EH (cell line): ENCODE results near the gene PPP1R16B.
A peak's percentile ranks its signal among the peaks of the same experiment; 100 is the strongest.

Source experiments
- DNase-seq: peaks from one replicate; pipeline ENCODE4 v3.0.0-alpha.2; 2015; ENCODE audit warnings: low read depth

The PPP1R16B gene

DNA sequence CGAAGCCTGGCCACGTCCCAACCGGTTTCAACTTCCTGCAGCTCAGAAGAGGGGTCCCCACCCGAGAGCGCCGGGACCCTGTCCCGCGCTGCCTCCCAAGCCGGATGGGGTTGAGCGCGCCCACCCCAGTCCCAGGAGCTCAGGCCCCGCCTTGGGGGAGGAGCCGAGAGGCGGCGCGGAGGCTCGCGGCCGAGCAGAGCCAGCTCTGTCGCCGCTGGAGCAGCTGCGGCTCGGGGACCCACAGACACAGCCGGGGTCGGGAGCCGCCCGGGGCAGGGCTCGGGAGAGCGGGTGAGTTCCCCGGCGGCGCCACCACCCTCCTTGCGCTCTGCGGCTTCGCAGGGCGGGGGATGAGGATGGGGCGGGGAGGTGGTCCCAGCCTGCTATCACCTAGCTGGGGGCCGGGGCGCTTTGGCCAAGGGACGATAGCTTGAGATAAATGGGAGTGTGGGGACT, at the start of gene PPP1R16B:
PPP1R16B (plus strand) TSS at position 196 of the 456 bp plus-strand sequence. CDS start 30,229 bp downstream, outside the sequence.
- DNase-seq: peak; percentile 15

DNA sequence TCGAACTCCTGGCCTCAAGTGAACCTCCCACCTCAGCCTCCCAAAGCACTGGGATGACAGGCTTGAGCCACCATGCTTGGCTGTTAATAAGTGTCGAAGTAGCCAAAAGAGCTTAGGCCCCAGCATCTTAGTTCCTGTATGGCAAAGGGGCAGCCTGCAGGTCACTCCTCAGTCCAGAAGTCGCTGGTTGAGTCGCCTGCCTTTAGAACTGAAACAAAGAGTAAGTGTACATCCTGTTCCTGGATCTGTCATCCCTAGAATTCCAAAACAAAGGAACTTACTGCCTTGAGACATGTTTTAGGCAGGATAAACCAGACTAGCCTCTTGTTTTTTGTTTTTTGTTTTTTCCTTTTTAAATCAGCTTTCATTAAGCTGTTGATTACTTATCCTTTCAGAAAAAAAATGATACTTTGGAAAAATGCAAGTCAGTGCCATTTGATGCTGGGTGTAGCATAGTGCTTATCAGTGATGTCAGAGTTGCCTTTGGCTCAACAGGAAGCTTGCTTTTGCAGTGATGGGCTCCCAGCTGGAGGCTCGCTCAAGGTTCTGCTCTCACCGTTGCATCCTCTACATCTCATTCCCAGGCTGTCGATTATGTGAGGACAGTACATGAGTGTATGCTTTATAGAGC, 48.2 kb upstream of the PPP1R16B start:
- no peak for DNase-seq

DNA sequence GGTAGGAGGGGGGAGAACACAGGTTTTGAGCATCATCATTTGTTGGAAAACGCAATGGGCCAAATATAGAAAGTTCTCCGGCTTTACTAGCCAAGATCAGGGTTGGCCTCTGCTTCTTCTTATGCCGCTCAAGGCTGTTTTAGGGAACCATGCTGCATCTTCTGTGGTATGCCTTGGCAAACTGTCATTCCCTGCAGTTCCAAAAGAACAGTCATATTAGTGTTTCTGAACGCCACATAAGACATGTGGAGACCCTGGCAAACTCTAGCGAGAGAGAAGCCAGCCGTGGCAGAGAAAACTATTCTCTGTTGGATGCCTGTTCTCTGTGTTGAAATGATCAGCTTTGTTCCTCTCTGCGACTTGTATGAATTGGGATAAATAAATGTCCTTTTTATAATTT, 46.4 kb upstream of the PPP1R16B start:
- no peak for DNase-seq

DNA sequence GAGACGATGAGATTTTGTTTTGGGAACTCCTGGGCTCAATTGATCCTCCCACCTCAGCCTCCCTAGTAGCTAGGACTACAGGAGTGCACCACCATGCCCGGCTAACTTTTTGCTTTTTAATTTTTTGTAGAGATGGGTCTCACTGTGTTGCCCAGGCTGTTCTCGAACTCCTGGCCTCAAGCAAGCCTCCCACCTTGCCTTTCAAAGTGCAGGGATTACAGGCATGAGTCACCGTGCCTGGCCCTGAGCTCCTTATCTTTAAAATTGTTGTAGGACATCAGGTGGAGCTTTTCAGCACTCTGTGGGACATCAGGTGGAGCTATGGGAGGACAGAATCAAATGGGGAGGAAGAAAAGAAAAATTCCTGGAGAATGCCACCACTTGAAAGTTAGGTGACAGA, 44.5 kb upstream of the PPP1R16B start:
- DNase-seq: no peak

DNA sequence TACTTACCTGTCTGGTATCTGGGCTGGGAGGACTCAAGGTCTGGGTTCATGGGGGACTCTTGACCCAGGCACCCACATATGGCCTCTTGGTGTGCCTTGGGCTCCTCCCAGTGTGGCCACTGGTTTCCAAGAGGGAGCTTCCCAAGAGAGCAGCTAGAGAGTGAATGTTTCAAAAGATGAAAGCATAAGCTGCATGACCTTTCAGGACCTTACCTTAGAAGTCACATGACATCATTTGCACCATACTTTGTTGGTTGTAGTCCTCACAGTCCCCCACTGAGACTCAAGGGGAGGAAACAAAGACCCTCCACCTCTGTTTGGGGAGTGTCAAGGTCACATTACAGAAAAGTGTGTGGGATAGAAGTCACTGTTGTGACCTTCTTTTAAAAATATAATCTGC, 43.3 kb upstream of the PPP1R16B start:
- no peak for DNase-seq

DNA sequence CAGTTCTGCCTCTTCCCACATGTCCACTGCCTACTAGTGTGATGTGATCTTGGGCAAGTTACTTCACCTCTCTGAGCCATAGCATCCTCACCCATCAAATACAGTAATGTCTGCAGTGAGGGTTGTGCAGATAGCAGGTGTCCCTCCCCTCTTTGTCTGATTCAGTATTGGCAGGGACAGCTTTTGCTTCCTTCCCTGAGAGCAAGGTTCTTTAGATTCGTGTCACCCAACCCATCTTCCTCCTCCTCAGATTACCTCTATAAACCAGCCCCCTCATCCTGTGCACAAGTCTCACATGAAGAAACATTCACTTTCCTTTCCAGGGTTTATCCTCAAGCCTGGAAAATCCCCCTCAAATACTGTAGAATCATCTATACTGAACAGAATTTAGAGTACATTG, 41.9 kb upstream of the PPP1R16B start:
- DNase-seq: no peak

DNA sequence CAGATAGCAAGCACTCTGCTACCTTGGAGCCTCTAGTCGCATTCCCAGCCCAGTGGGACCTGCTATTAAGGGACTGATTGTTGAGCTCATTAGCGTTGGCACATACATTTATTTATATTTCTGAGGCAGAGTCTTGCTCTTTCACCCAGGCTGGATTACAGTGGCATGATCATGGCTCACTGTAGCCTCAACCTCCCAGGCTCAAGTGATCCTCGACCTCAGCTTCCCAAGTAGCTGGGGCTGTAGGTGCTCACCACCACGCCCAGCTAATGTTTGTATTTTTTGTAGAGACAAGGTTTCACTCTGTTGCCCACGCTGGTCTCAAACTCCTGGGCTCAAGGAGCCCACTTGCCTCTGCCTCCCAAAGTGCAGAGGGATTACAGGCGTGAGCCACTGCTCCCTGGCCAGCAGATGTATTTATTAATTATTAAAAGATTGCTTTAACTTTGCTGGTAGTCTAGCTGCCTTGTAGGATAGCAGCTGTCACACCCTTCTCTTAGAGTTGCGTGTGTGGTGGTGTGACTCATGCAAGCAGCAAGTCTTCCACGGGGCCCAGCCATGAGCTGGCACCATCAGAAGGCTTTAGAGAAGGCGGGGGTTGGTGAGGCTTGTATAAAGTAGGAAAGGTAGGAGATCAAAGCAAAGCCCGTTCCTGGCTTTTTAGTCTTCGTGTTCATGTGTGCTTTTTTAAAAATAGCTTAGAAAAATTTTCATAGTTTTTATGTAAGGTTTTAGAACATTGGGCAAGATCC, 40.8 kb upstream of the PPP1R16B start:
- peak; percentile 85 for DNase-seq

DNA sequence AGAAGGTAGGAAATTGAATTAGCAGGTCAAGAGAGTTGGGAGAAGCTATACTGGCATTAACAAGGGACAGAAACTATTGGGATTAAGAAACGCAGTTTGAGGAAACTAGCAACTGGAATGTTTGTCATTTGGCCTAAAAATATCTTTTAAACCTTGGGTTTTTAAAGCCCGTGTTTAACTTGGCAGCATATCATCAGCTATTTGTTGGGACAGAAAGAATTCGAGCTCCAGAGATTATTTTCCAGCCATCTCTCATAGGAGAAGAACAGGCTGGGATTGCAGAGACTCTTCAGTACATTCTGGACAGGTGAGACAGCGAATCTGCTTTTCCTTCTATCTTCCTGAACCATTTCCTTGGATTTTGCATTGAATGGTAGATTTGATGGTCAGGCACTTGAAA, 39.4 kb upstream of the PPP1R16B start:
- DNase-seq: peak; percentile 27

DNA sequence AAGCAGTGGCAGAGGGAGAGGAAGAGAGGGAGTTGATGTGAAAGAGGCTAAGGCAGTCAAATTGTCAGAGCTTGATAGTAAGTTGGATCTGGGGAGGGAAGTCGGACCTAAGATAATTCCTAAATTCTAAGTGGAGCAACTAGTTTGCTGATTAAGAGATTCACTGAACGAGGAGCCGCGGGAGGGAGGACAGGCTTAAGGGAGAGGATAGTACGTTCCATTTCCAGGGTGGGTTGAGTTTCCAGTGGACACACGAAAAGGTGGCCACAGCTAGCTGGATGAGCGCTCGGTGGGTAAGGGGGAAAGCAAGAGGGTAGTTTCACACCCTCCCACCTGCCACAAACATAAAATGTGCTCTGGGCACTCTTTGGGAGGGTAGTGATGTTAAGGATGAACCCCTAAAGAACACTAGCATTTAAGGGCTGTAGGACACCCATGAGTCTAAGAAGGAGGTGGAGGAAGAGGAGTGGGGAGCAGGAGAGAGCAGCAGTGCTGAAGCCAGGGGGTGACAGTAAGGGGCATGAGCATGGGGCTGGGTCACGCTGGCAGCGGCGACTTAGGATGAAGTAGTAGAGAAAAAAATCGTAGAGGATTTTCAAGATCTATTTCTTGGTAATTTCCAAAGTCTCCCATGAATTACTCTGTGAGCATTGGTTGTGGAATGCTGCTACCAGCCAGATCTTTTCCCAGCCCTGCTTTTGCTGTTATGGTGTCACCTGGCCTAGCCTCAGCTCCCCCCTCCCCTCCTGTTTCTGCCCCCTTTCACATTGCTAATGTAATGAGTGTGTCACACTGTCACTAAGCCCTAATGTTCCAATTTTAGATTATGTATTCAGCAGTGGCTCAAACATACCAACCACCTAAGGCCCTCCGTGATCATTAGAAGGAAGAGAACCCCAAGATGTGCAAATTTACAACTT, 35.9 kb upstream of the PPP1R16B start:
- DNase-seq: no peak

DNA sequence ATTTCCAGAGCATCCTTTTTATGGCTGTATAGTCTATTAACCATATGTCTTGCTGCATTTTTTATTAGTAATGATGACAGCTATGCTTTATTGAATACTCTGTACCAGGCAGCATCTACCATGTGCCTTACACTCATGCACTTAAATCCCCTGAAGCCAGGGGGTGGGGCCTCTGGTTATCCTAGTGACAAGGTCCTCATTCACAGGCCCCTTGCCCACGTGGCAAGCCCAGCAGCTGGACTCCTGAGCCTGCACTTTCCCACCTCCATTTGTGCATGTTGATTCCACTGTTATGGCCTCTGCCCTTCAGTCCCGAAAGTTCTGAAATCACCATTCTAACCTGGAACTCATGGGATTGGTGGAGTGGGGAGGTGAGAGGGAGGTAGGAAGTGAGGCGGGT, 35.0 kb upstream of the PPP1R16B start:
- no peak for DNase-seq

DNA sequence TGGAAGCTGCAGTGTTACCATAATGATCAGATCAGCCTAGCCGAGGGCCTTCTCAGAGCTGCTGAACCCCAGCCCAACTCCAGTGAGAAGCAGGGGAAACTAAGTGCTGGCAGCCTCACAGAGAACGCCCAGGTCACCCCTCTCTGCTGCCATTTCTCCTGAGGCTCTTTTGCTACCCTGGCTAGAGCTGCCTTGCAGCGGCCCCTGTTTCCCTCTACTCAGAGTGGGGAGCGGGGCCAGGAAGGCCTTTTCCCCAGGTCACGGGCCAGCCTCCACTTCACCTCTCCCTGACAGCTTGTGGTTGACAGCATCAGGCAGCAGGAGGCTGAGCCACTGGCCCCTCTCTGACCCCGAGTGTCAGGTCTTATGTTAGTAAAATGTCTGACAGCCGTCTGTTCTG, 34.5 kb upstream of the PPP1R16B start:
- DNase-seq: no peak

DNA sequence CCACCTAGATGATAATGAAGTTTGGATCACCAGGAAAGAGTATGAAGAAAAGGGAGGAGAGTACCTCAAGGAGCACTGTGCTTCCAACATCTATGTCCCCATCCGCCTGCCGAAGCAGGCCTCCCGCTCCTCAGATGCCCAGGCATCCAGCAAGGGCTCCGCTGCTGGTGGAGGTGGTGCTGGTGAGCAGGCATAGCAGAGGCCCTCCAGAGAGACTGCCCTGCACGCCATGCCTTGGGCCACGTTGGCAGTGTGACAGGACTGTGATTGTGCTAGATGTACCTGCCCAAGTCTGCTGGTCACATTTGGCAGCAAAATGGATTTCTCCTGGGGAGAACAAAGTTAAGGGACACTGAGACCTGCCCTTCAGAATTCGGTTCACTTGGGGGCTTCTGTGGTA, 33.9 kb upstream of the PPP1R16B start:
- no peak for DNase-seq

DNA sequence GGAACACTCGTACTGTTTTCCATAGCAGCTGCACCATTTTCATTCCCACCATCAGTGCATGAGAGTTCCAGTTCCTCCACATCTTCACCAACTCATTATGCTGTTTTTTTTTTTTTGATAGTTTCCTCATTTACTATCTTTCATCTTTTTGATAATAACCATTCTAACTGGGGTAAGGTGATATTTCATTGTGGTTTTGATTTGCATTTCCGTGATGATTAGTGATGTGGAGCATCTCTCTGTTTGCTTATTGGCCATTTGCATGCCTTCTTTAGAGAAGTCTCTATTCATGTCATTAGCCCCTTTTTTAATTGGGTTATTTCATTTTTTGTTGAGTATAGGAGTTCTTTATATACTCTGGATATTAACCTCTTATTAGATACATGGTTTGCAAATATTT, 31.3 kb upstream of the PPP1R16B start:
- no peak for DNase-seq

DNA sequence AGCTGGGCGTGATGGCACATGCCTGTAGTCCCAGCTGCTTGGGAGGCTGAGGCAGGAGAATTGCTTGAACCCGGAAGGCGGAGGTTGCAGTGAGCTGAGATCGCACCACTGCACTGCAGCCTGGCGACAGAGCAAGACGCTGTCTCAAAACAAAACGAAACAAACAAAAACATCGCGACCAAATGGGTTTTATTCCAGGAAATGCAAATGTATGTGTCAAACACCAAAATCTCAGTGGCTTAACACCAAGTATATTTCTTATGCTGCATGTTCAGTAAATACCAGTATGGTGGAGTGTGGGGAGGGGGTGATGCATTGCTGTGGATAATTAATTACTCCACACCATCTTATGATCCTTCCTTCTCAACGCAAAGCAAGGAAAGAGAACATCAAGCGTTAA, 29.1 kb upstream of the PPP1R16B start:
- DNase-seq: no peak

DNA sequence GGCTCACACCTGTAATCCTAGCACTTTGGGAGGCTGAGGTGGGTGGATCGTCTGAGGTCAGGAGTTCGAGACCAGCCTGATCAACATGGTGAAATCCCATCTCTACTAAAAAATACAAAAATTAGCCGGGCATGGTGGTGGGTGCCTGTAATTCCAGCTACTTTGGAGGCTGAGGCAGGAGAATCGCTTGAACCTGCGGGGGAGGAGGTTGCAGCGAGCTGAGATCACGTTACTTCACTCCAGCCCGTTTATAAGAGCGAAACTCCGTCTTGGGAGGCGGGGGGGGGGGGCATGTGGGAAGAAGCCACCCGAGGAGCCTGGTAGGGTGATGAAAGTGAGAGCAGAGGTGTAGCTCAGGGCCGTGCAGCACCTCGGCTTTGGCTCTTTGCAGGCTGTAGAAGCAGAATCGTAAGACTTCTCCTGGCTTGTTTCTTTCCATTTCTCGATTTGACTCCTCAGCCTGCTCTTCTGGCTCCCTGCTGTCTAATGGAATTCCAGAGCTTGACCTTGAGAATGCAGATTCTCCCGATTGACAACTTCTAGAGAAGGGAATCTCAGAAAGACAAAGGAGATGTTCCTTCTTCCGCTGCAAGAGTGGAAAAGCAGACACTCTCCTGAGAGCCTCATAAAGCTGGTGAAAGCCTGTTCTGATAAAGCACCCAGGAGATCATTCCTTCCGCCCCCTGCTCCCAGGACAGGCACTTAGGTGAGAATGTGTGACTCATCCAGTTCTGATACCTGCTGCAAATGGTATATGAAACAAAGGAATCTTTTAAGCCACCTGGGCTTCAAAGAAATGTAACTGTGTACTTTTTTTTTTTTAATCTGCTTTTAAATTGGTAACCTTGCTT, 26.0 kb upstream of the PPP1R16B start:
- no peak for DNase-seq

DNA sequence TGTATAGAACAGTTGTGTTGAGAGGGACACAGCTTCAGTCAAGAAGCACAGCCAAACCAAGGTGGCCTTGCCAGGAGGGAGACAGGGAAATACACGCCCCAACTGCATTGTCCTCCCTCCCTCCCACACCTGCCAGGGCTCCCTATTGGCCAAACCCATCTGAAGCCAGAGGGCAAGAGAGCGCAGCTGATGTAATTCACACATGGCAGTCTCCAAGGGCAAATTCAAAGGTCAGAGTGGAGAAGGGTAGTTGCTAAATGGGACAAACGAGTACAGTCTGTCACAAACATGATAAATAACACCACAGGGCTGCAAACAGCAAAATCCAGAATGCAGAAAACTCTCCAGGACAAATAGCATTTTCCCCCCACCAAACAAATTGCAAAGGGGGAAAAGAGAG, 23.2 kb upstream of the PPP1R16B start:
- no peak for DNase-seq

DNA sequence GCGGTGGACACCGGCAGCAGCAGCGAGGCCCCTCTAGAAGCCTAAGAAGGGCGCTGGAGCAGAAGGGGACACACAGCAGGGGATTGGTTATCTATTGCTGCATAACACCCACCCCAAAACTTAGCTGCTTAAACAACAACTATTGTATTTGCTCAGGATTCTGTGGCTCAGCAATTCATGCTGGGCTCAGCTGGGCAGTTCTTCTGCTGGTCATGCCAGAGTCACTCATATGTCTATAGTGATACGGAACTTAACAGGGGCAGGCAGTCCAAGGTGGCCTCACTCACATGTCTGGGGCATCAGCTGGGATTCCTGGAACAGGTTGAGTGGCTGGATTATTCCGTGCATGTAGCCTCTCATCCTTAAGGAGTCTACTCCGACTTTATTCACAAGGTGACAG, 17.6 kb upstream of the PPP1R16B start:
- DNase-seq: no peak

DNA sequence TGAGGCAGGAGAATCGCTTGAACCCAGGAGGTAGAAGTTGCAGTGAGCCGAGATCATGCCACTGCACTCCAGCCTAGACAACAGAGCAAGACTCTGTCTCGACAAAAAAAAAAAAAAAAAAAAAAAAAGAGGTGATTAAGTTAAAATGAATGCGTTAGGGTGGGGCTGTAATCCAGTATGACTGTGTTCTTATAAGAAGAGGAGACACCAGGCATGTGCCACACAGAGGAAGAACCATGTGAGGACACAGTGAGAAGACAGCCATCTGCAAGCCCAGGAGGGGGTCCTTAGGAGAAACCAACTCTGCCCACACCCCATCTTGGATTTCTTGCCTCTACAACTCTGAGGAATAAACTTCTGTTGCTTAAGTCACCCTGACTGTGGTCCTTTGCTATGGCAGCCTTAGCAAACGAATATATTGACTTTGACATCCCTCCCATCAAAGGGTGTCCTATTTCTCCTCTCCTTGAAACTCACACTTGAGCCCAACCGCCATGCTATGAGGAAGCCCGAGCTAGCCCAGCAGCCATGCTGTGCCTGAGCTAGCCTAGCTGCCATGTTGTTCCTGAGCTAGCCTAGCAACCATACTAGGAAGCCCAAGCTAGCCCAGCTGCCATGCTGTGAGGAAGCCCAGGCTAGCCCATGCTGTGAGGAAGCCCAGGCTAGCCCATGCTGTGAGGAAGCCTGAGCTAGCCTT, 15.8 kb upstream of the PPP1R16B start:
- peak; percentile 62 for DNase-seq

DNA sequence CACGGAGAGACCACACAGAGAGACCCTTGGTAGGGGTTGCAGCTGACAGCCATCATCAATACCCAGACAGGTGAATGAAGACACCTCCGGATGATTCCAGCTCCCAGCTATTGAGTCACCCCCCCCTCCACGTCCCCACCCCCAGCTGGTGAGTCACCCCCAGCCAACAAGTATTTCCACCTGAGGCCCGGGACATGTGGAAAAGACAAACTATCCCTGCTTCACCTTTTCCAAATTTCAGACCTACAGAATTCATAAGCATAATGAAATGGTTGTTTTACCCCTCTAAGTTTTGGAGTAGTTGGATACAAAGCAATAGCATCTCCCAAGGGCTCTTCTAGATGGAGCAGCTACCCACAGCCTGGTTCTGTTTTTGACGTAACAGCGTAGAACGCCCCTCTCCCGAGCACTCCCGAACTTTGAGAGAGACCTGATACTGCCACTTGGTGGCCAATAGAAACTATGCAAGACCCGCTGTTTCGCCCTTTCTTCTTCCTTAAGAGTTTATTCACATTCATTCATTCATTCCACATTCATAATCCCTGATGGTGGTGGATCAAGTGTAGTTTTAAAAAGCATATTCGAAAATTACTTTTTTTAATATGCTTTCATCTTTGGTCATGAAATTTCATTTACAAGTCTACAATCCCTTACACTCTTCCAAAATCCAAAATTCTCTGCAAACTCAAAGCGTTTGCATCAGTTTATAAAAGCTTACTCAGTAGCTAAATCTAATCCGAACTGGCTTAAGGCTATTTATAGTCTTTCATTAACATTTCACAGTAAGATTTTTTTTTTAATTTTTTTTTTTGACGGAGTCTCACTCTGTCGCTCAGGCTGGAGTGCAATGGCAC, 15.1 kb upstream of the PPP1R16B start:
- peak; percentile 41 for DNase-seq

DNA sequence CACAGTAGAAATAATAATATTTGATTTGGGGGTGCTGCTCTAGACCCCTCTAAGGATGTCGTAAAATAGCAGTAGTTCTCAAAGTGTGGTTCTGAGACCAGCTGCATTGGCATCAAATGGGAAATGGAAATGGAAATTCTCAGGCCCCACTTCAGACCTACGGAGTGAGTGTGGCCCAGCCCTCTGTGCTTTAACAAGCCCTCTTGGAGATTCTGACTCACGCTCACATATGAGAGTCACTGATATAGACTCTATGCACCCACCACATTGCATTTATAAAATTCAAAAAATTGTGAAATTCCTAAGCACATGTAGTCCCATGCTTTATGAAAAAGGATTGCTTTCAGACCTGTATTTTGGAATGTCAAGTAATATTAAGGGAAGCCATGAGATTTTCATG, 14.2 kb upstream of the PPP1R16B start:
- DNase-seq: no peak
